GM18873 (cell line): ENCODE data around the gene RAD9A.
"Not testable (repeated sequence)": the region's sequence is repeated elsewhere in the genome, so short reads cannot be mapped to it uniquely, and the experiment has no call there.

Source experiments
- ATAC-seq: cut with Tn5 transposase; IDR thresholded peaks from one replicate; pipeline ENCODE4 v1.9.1; 2021; ENCODE audit warnings: mild to moderate bottlenecking, moderate library complexity, moderate number of reproducible peaks; ENCODE audit not compliant: unreplicated experiment, low FRiP score

Gene RAD9A

DNA sequence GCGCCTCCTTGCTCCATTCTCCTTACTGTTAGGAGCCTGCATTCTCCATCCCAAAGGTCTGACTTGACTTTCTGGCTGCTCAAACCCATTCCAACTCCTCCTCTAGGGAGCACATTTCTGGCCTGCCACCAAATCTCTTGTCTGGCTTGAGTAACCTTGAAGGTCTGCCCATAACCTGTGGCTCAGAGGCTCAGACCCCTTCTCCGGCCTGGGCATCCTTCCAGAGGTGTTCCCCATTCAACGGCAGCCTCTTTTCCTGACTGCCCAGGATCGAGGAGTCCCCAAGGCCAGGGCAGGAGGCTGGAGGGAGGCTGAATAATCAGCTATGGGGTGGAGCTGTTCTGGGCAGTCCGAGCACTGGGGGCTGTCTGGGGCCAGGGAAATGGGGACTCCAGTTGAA, 2.2 kb downstream of the RAD9A start:
- no peak for ATAC-seq

DNA sequence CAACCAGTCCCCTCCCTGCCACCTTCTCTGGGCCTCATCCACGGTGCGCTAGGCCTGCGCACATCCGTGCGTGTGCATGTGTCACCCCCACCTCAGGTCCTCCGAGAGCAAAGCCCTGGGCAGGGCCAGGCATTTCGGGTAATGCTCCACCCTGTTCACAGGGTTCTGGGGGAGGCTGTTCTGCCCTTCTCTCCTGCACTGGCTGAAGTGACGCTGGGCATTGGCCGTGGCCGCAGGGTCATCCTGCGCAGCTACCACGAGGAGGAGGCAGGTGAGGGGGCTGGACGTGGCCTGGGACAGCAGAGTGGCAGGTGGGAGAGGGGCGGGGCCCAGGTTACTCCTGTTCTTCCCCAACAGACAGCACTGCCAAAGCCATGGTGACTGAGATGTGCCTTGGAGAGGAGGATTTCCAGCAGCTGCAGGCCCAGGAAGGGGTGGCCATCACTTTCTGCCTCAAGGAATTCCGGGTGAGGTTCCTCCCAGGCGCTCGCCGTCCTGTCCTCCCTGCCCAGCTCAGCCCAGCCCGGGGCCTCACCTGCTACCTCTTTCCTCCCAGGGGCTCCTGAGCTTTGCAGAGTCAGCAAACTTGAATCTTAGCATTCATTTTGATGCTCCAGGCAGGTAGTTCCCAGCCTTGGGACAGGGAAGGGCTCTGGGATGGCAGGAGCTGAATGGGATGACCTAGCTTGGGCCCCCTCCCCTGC, 3.9 kb downstream of the RAD9A start:
- ATAC-seq, result no peak

- ATAC-seq, result no peak
Observed at GRCh38 chr11:67396259-67396581, 4.4 kb downstream of the RAD9A start.

DNA sequence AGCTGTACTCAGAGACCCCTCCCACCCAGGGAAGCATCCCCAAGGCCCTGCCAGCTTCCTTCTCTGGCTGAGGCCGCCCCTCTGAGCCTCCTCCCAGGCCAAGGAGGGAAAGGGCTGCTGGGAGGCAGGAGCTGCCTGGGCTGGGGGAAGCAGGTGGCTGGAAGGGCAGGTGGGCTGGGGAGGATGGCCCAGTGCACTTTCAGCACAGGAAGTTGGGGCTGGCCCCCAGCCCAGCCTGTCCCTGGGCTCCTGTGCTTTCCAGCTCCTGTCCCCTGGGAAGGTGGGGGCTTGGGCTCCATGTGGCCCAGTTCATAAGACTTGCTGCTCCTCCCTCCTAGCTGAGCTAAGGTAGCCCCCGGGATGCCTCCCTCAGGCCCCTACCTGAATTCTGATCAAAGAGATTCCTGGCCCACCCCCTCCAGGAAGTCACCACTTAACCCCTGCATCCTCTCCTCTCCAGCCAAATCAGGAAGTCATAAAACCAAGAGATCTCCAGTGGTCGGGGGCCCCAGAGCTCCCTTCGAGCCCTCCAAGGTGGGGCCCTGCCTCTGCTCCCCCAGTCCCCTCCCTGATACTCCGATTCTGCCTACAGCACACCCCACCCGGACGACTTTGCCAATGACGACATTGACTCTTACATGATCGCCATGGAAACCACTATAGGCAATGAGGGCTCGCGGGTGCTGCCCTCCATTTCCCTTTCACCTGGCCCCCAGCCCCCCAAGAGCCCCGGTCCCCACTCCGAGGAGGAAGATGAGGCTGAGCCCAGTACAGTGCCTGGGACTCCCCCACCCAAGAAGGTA, 5.0 kb downstream of the RAD9A start:
- ATAC-seq, result no peak

- ATAC-seq, result no peak
Observed at GRCh38 chr11:67397536-67397935, 5.8 kb downstream of the RAD9A start.

GRCh38 chr11:67397986-67398660, 6.3 kb downstream of the RAD9A start:
- no peak for ATAC-seq

DNA sequence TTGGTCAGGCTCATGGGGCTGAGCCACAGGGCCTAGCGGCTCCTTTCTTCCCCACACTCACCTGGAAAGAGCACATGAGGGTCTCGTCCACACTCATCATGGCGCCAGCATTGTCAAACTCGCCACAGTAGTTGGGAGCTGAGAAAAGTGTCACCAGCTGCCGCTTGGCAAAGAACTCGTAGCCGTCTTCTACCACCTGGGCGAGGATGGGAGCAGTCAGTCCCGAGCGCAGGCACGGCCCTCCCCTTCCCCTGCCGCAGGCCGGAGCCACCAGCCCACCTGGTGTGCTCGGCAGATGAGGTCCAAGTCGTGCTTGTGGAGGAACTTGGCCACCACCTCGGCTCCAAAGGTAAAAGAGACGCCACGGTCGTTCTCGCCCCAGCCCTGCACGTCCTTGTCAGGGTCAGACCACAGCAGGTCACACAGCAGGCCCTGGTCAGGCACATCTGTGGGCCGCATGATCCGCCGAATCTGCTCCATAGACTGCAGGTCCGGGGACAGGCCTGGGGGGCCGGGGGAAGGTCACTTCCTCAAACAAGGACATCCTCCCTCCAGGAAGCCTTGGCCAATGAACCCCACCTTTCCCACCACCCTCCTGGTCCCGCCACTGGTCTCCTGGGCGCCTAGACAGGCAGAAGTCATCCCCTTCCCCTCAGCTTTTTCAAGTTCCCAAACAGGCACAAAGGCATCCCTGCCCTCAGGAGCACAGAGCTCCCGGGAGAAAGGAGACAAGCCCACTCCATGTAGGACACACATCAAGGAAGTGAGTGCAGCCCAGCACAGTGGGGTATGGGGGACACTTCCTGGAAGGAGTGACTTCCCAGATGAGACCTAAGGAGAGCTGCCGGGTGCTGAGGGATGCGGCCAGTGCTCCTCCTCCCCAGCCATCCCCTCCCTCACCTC, 7.1 kb downstream of the RAD9A start:
- ATAC-seq, result no peak

GRCh38 chr11:67400251-67400941, 8.6 kb downstream of the RAD9A start:
- ATAC-seq, result no peak

DNA sequence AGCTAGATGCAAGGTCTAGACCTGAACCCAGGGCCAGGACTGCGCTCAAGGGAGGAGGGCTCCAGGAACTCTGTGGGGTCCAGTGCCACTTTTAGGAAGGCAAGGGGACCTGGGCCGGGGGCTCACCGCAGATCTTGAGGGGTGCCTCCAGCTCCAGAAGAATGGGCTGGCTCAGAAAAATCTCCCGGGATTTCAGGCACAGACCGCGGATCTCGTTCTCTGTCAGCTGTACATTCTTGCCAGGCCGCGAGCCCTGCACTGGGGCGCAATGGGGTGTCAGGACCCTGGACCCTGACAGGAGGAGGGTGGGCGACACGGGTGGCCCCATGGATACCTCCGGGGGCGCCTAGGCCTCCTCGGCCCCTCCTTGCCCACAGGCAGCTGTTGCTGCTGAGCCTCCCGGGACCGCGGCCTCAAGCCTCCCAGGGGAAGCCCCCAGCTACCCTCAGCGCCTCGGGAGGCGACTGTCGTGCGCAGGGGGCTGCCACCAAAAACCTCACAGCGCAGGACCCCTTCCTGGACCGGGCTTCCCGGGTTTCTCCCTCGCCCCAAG, 9.2 kb downstream of the RAD9A start:
- ATAC-seq, result peak; percentile 24

DNA sequence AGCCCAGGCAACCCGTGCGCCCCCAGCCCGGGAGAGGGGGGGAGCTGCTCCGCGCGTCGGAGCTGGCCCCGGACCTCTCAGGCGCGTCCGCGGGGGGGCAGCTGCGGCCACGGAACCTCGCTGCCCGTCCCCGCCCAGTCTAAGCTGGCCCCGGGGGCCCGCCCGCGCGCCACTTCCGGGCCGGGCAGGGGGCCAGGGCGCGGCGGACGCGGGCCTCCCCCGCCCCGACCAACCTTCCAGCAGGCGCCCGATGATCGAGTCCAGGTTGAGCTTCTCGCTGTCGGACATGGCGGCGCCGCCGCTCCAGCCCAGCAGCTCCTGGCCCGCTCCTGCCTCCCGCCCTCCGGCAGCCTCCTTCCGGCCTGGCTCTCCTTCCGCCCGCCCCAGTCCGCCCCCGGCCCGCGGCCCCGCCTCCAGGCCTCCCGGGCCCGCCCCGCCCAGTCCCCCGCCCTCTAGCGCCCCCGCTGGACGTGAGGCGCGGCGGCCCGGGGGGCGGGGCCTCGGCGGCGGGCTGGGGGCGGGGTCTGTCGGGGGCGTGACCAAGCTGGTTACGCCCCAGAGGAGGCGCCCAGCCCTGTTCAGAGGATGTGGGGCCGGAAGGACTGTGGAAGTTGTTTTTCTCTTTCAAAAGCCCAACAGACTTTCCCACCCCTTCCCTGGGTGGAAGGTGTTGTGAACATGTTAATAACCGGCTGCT, 9.9 kb downstream of the RAD9A start, which contains the start of gene PPP1CA:
Gene PPP1CA (minus strand): TSS at position 364 of the 697 bp plus-strand sequence. CDS start 76 bp downstream, at position 288.
- peak; percentile 43 for ATAC-seq

DNA sequence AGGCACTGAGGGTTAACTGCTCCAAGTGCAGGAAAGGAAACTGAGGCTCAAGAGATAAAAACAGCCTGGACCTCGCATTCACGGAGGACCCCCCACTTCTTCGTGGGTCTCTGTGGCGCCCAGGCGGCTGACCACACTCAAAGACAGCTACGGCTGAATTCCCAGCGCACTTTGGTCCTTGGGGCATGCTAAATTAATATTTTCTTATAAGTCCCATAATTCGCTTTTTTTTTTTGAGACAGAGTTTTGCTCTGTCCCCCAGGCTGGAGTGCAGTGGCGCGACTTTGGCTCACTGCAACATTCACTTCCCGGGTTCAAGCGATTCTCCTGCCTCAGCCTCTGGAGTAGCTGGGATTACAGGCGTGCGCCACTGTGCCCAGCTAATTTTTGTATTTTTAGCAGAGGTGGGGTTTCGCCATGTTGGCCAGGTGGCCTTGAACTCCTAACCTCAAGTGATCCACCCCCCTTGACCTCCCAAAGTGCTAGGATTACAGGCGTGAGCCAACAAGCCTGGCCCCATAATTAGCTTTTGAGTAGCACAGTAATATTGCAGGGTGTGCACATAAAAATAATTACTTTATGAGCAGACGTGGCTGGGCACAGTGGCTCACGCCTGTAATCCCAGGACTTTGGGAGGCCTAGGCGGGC, 10.5 kb downstream of the RAD9A start:
- ATAC-seq, result not testable (repeated sequence)

- not testable (repeated sequence) for ATAC-seq
Observed at GRCh38 chr11:67403085-67403484, 11.3 kb downstream of the RAD9A start.

DNA sequence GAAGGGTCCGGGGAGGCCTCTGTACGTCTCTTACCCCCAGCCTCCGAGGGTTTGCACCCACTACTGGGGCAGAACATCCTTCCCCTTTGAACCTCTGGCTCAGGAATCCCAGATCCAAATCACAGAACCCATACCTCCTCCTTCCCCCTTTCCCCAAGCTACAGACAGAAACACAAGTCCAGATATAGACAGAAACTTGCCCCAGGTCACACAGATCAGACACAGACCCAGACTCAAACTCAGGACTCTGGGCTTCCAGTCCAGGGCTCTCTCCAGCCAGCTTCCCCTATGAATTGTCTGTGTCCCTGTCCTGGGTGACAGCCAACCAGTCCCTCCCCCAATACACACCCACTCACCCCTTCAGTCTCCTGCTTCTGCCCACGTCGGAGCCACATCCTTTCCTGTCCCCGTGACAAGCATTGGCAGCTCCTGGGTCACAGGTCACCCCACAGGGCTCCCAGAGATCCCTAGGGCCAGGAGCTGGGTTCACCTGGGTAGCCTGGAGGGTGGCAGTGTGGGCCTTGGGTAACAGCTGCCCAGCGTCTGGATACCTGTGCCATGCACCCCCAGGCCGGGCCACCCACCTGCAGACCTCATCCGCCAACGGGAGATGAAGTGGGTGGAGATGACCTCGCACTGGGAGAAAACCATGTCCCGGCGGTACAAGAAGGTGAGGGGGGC, 12.9 kb downstream of the RAD9A start:
- ATAC-seq, result no peak

- ATAC-seq, result no peak
Observed at GRCh38 chr11:67405196-67405567, 13.4 kb downstream of the RAD9A start.

DNA sequence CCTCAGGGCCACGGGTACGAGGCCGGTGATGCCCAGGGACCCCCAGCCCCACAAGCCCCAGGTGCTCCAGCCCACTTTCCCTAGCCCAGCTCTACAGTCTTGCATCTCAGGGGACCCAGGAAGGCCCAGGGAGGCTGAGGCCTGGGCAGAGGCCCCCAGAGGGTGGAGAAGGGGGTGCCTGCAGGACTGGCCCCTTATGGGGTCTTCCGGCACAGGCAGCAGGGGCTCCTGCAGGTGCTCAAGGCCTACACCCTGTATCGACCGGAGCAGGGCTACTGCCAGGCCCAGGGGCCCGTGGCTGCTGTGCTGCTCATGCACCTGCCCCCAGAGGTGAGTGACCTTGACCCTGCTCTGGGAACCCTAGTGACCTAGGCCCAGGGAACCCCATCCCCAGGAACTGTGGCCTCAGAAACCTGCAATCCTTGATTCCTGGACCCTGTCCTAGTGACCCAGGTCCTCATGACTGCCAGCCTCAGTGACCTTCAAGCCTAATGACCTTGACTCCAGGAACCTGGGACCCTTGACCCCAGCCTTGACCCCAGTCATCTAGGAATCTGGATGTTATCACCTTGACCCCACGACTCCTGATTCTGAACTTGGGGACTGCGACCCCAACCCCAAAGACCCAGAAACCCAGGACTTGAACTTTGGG, 14.0 kb downstream of the RAD9A start:
- ATAC-seq, result no peak

DNA sequence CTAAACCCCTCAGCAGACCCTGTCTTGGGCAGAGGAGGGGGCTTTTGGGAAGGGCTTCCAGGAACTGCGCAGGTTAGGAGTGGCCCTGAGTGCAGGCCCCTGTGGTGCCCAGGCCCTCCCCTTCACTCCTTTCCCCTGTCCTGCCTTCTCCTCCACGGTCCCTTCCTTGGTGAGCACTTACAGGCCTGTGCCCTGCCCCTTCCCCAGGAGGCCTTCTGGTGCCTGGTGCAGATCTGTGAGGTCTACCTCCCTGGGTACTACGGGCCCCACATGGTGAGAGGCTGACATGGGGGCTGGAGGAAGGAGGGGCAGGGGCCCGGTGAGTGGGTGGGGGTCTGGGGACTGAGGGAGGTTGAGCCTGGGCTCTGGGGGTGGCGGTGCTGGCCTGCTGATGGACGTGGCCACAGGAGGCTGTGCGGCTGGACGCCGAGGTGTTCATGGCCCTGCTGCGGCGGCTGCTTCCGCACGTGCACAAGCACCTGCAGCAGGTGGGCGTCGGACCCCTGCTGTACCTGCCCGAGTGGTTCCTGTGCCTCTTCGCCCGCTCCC, 14.7 kb downstream of the RAD9A start:
- no peak for ATAC-seq
